HG03442 (cell line): ENCODE data around the gene ZSCAN32.

Experiments used
- ATAC-seq: cut with Tn5 transposase; IDR thresholded peaks from one replicate; pipeline ENCODE4 v1.9.1; 2021; ENCODE audit warnings: mild to moderate bottlenecking, moderate library complexity; ENCODE audit not compliant: unreplicated experiment

ZSCAN32 gene

DNA sequence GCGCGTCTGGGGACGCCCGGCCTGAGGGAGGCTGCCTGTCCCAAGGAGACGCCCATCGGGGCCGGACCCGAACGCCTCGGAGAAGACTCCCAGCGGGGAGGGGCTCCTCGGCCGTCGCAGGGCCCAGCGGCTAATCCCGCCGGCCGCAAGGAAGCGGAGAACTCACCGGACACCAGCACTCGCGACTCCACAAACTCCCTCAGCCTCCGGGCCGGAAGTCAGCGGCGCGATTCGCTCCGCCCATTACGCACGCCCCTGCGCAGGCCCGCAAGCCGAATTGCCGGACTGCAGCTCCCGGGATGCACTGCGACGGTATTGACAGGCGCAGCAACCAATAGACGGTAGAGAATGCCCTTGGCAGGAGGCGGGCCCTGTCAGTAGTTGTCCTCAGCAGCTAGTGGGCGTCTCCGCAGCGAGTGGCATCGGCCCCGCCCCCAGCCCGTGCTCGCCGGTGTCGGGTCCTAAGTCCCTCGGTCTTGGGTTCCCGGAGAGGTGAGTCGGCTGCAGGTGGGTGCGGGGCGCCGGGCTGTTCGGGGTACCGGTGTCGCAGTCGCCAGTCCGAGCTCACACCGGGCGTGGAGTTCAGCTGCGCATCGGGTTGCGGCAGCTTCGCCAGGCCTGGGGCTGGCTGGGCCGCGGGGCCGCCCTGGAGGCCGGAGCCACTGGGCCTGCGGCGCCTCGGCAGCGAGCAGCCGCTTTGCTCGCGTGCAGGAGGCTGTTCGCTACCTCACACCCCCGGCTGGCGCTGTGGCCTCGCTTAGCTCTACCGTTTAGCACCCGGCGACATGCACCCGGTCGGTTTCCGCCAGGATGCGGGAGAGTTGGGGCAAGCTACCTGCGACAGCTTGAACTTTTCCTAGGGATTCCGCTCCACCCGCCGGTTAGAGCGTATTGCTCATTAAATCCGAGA, at the start of gene ZSCAN32, which contains the start of gene ZNF174:
Gene ZSCAN32 (minus strand): TSS at position 226 of the 910 bp plus-strand sequence. CDS start 3,447 bp downstream, outside the sequence.
Gene ZNF174 (plus strand): TSS at position 437 of the 910 bp plus-strand sequence. CDS start 790 bp downstream, outside the sequence.
- ATAC-seq, result peak; percentile 96

DNA sequence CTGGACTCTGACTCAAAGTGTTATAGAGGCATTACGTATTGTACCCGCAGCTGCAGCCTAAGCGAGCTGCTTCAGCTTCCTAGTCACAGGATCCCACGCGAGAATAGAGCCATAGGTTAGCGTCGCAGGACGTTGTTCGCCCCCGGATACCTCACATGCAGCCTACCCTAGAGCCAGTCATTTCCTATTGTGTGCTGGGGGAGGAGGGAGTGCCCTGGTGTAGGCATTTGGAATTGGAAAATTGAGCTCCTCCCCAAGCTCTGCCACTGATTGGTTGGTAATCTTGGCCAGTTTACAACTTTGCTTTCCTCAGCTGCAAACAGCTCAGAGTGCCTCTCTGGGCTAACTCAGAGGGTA, 43.2 kb upstream of the ZSCAN32 start:
- peak; percentile 23 for ATAC-seq

DNA sequence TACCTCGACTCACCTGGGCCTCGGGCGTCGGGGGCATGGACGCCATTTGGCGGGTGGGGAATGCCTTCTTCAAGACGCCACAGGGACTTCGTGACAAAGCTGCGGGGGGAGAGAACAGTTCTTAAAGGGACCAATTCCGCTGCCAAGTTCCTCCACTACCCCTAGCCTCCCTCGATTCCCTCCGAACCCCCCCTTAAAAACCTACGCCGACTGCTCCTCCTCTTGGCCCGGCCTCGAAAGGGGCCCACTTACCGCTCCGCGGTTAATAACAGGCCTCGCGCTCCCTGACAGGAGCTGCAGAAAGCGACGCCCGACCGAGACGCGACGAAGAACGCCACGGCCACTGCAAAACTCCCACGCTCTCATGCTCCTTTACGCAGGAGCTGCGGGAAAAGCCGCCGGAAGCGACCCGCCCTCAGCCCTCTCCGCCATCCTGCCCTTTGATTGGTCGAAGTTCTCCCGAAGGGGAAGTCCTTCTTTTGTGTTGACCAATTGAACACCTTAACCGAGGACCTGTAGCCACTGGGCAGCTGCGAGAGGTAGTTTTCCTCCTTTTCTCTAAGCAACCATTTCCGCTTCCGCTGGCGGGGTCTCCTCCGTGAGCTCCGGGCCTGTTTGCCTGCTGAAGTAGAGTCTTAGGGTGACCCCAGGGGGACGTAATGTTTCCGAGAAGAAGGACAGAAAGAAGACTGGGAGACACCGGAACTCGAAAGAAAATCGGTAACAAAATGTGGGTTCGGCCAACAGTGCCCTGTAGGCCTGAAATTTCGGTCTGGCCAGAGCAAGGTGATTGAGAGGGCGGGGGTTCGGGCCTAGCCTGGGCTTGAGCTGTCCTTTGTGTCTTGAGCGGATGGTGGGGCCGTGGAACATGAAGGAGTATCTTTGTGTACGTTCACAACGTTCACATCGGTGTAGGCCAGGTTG, 42.6 kb upstream of the ZSCAN32 start, which contains the start of the genes NAA60 and ZNF597:
Gene NAA60 (plus strand): TSS at position 573 of the 924 bp plus-strand sequence. CDS start 32,548 bp downstream, outside the sequence.
Gene ZNF597 (minus strand): TSS at position 397 of the 924 bp plus-strand sequence. CDS start 351 bp downstream, at position 46.
- ATAC-seq, result peak; percentile 85

- ATAC-seq, result no peak
These were observed 38.8 kb upstream of the ZSCAN32 start for GRCh38 chr16:3439637-3440036.

DNA sequence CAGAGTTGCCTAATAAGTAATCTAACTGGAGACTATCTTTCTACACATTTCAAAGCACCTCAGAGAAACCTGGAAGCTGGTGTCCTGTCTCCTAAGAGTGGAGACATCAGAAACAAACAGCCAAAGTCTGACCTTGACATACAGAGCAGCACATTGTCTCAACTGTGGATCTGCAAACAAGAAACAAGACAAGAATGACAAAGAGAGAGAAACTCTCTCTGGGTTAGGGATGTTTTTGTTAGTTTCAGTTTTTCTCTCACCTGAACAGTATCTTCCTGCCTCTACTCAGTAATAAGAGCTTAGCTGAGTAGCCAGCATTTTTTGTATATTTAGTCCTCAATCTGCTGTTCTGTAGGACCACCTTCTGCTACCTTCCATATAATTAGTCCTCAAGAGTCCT, 33.6 kb upstream of the ZSCAN32 start:
- ATAC-seq, result no peak

- no peak for ATAC-seq
These were observed 31.0 kb upstream of the ZSCAN32 start for GRCh38 chr16:3431779-3432219.

- ATAC-seq, result no peak
These were observed 13.1 kb upstream of the ZSCAN32 start for GRCh38 chr16:3413730-3414379.

- ATAC-seq, result no peak
These were observed 7.9 kb upstream of the ZSCAN32 start for GRCh38 chr16:3408561-3409197.

- ATAC-seq, result no peak
These were observed 1.1 kb upstream of the ZSCAN32 start for GRCh38 chr16:3401719-3402397.

DNA sequence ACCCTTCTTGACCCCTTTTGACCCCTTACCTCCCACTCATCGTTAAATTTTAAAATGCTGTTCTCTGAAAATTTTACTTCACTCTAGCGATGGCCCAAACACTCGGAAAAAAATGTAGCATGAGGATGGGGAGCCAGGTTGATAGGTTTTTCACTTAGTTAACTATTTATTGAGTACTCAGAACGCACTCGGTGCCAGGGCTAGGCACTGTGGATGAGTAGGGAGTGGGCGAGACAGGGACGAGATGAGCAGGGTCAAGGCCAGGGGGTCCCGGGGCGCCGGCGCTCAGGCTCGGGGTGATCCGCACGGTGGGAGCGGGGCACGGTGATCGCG, 392 bp downstream of the ZSCAN32 start:
- ATAC-seq, result no peak

DNA sequence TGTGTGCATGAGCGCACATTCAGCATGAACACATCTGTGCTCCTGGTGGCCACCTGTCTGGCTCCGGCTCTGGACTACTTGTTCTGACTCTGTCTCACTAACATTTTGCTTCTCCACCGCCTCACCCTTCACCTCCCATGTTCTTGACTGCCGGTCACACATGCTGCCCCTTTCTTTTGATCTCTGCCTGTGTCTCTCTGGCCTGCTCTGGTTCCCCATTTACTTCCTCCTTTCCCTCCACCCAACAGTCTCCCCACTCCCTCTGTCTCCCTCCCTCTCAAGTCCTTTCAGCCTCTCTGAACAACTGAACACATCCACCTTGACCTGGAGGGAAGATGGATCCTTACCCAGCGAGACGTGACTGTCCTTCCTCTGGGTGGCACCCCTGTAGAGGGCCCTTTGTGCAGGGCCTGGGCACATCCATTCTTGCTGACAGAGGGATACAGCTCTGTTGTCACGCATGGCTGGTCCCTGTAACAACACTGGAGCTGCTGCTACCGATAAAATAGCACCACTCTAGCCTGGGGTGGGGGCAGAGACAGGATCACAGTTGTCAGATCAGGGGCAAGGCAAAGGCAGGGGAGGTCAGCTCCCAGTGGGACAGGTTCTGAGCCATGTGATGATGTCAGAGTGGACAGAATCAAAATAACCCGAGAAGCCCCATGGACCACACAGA, 11.0 kb downstream of the ZSCAN32 start:
- no peak for ATAC-seq

DNA sequence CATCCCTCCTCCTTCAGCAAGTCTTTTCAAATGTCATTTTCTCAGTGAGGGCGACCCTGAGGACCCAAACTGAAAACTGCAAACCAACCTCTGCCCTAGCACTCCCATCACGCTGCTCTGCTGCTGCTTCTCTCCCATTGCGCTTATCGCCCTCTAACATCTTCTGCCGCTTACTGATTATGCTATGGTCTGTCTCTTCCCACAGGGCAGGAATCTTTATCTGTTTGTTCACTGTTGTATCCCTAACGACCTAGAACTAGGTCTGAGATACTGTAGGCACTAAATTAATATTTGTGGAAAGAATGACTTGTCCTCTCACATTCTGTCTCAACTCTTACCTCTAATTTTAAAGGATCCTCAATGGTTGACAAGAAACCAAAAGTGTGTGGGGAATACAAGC, 12.5 kb downstream of the ZSCAN32 start:
- ATAC-seq, result no peak

- ATAC-seq, result no peak
These were observed 17.8 kb downstream of the ZSCAN32 start for GRCh38 chr16:3383045-3383448.

DNA sequence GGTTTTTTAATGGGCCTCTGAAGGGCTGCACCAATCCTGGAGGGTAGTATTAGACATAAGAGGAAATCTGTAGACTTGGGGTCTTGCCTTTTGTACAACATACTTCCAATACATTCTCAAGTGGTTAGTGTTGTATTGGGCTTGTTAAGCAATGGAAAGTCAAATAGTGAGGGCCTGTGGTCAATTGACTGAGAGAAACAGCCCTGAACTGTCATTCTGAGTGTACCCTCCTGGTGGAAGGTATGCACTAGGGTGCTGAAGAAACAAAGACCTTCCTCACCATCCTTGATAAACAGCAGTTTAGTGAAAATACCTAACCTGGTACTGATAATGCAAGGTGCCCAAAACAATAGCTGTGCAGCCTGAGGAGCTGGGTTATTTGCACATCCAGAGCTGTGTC, 22.9 kb downstream of the ZSCAN32 start:
- ATAC-seq, result no peak

GRCh38 chr16:3375680-3376079, 25.1 kb downstream of the ZSCAN32 start:
- no peak for ATAC-seq

DNA sequence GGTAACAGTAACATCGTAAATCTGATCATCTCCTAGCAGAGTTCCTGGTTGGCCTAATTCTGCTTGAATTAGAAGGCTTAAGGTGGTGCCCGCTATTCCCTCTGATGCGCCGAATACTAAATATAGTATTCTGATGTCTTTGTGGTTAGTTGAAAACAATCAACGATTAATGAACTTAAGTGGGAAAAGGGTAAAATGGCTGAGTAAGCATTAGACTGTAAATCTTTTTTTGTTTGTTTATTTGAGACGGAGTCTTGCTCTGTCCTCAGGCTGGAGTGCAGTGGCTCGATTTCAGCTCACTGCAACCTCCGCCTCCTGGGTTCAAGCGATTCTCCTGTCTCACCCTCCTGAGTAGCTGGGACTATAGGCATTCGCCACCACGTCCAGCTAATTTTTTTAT, 31.7 kb downstream of the ZSCAN32 start:
- ATAC-seq, result no peak

GRCh38 chr16:3364774-3365427, 35.9 kb downstream of the ZSCAN32 start:
- peak; percentile 64 for ATAC-seq

DNA sequence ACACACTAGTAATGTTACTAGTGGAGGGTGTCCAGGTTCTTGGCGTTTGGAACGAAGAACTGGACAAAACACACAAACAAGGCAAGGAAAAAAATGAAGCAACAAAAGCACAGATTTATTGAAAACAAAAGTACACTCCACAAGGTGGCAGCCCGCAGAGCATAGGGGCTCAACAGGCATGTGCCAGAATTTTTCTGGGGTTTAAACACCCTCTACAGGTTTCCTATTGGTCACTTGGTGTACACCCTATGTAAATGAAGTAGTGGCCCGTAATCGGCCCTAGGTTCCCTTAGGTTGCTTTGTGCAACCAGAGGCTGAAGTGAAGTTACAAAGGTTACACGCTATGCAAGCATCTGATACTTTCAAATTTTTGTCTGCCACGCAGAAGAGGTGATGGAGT, 37.0 kb downstream of the ZSCAN32 start:
- no peak for ATAC-seq

DNA sequence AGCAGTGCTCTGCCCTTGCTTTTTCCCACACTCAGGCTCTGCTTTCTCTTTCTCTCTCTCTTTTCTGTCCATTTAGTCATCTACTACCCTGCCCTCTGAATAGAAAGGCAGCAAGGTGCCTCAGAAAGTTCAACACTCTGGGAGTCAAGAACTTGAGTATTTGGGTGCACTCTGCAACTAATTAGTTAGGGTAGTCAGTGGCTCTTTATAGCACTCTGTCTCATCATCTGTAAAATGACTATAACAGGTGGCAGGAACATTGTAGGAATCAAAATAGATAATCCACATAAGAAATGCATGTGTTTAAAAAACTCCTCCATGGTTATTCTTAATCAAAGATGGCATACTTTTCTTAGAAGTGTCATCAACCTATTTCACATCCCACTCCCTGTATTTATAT, 37.9 kb downstream of the ZSCAN32 start:
- no peak for ATAC-seq
